Neural progenitor cell (in vitro differentiated cells): ENCODE measurements around the gene PTPN23. TPM values are rescaled to one million over a fixed set of nuclear protein-coding genes. Genes with fewer than 3 reads are reported as not detected.
A peak's percentile ranks its signal among the peaks of the same experiment; 100 is the strongest.

ENCODE experiments used
- DNase-seq: peaks from one replicate; pipeline ENCODE4 v3.0.0-alpha.2; 2016; ENCODE audit warnings: low spot score
- H2AFZ ChIP-seq: fragments of 200-600 bp; sonication (generic); replicated peaks from 2 replicates; pipeline ENCODE4 v1.6.1; 2016; ENCODE audit warnings: antibody characterized with exemption
- H3F3A ChIP-seq: fragments of 200-600 bp; sonication (generic); 2 replicates; pipeline ENCODE4 v1.6.1; 2016; ENCODE audit warnings: antibody characterized with exemption, low read depth
- H3K27ac ChIP-seq: fragments of 200-600 bp; sonication (generic); 2 replicates; pipeline ENCODE4 v1.5.1; 2016; ENCODE audit warnings: mild to moderate bottlenecking
- H3K27me3 ChIP-seq: fragments of 200-600 bp; sonication (generic); 2 replicates; pipeline ENCODE4 v1.6.1; 2016; ENCODE audit warnings: mild to moderate bottlenecking, moderate library complexity
- H3K36me3 ChIP-seq: fragments of 200-600 bp; sonication (generic); 2 replicates; pipeline ENCODE4 v1.5.1; 2016
- H3K4me1 ChIP-seq: fragments of 200-600 bp; sonication (generic); 2 replicates; pipeline ENCODE4 v1.6.1; 2016; ENCODE audit warnings: mixed run types
- H3K4me2 ChIP-seq: fragments of 200-600 bp; sonication (generic); 2 replicates; pipeline ENCODE4 v1.6.1; 2016
- H3K4me3 ChIP-seq: fragments of 200-600 bp; sonication (generic); 2 replicates; pipeline ENCODE4 v1.5.1; 2016
- H3K79me2 ChIP-seq: fragments of 200-600 bp; sonication (generic); 2 replicates; pipeline ENCODE4 v1.6.1; 2016; ENCODE audit warnings: low read depth
- H3K9ac ChIP-seq: fragments of 200-600 bp; sonication (generic); 2 replicates; pipeline ENCODE4 v1.6.1; 2016
- H3K9me3 ChIP-seq: fragments of 200-600 bp; sonication (generic); 2 replicates; pipeline ENCODE4 v1.5.1; 2016; ENCODE audit warnings: low read depth
- H4K20me1 ChIP-seq: fragments of 200-600 bp; sonication (generic); 2 replicates; pipeline ENCODE4 v1.6.1; 2016; ENCODE audit warnings: low read depth
- H3K27ac Mint-ChIP-seq: 3 replicates; pipeline ENCODE4 v1.8.0; 2021; ENCODE audit warnings: mixed read lengths
- H3K27me3 Mint-ChIP-seq: 2 replicates; pipeline ENCODE4 v1.8.0; 2022; ENCODE audit warnings: low read depth, mild to moderate bottlenecking, inconsistent platforms, moderate library complexity, mixed read lengths; ENCODE audit not compliant: insufficient read depth
- H3K36me3 Mint-ChIP-seq: 3 replicates; pipeline ENCODE4 v1.8.0; 2021; ENCODE audit warnings: mixed read lengths
- H3K4me1 Mint-ChIP-seq: 3 replicates; pipeline ENCODE4 v1.8.0; 2021; ENCODE audit warnings: mixed read lengths
- H3K4me3 Mint-ChIP-seq: 3 replicates; pipeline ENCODE4 v1.8.0; 2021; ENCODE audit warnings: mild to moderate bottlenecking, moderate library complexity, mixed read lengths
- H3K9me3 Mint-ChIP-seq: 3 replicates; pipeline ENCODE4 v1.8.0; 2020; ENCODE audit warnings: mixed read lengths
- CTCF ChIP-seq: fragments of 200-600 bp; sonication (generic); IDR thresholded peaks from 2 replicates; pipeline ENCODE4 v1.5.1; 2017; ENCODE audit warnings: antibody characterized with exemption, mild to moderate bottlenecking
- EZH2 ChIP-seq: fragments of 200-600 bp; sonication (generic); IDR thresholded peaks from 2 replicates; pipeline ENCODE4 v1.6.1; 2017; ENCODE audit warnings: antibody characterized with exemption, mild to moderate bottlenecking, moderate library complexity
- EZH2phosphoT487 ChIP-seq: fragments of 200-600 bp; sonication (generic); IDR thresholded peaks from 2 replicates; pipeline ENCODE4 v1.6.1; 2017; ENCODE audit warnings: antibody characterized with exemption
- total RNA-seq: library from RNA; depleted of rRNA; stranded (reverse); fragments of >200 nt; gene quantifications from 2 replicates; pipeline ENCODE4 v1.2.3, GENCODE V29; 2015; ENCODE audit warnings: low replicate concordance

PTPN23 gene
- total RNA-seq, 1 donor from 2014 or later: 3.4 TPM

GRCh38 chr3:47404431-47404876, 23.6 kb downstream of the PTPN23 start:
- peak overlapping the region; percentile 37 for H3K27ac ChIP-seq

GRCh38 chr3:47404955-47405790, 24.4 kb downstream of the PTPN23 start:
- Histone ChIP-seq H3K4me2 (no peak overlapping the region), H3K27me3 (no peaks in the 10 kb centered on the region), H3K36me3 (no peaks in the 10 kb centered on the region), H3K79me2 (no peaks in the 10 kb centered on the region), H3F3A (no peaks in the 10 kb centered on the region), H2AFZ (no peak overlapping the region), H3K9ac (no peak overlapping the region), H3K4me3 (no peak overlapping the region), H3K4me1 (peaks cover 9% of the 10 kb centered on the region), H3K9me3 (no peaks in the 10 kb centered on the region), H4K20me1 (peaks cover 17% of the 10 kb centered on the region), H3K27ac (peak overlapping the region; percentile 37)
- Mint-ChIP-seq H3K27ac (peak overlapping the region; percentile 79), H3K36me3 (peaks cover 2% of the 10 kb centered on the region), H3K9me3 (no peaks in the 10 kb centered on the region), H3K27me3 (peaks cover 12% of the 10 kb centered on the region), H3K4me3 (no peak overlapping the region), H3K4me1 (peaks cover 1% of the 10 kb centered on the region)
- DNase-seq: no peak
- TF ChIP-seq EZH2: no peak
- TF ChIP-seq CTCF: no peak

More at GRCh38 chr3:47404431-47404876, 23.6 kb downstream of the PTPN23 start:
- peaks cover 19% of the 10 kb centered on the region for H4K20me1 ChIP-seq
- no peaks in the 10 kb centered on the region for H3K9me3 ChIP-seq
- H3K27ac Mint-ChIP-seq: no peak overlapping the region
- peaks cover 2% of the 10 kb centered on the region for H3K36me3 Mint-ChIP-seq
- H3K4me1 ChIP-seq: peaks cover 12% of the 10 kb centered on the region
- no peaks in the 10 kb centered on the region for H3F3A ChIP-seq
- no peaks in the 10 kb centered on the region for H3K27me3 ChIP-seq
- DNase-seq: no peak
- H3K79me2 ChIP-seq: no peaks in the 10 kb centered on the region
- no peak overlapping the region for H3K9ac ChIP-seq
- H2AFZ ChIP-seq: no peak overlapping the region
- no peak for TF ChIP-seq EZH2phosphoT487
- TF ChIP-seq EZH2: no peak
- no peak for TF ChIP-seq CTCF
- H3K36me3 ChIP-seq: no peaks in the 10 kb centered on the region
- no peaks in the 10 kb centered on the region for H3K9me3 Mint-ChIP-seq
- no peak overlapping the region for H3K4me3 ChIP-seq
- H3K27me3 Mint-ChIP-seq: peaks cover 12% of the 10 kb centered on the region
- H3K4me1 Mint-ChIP-seq: peaks cover 2% of the 10 kb centered on the region
- H3K4me3 Mint-ChIP-seq: no peak overlapping the region
- H3K4me2 ChIP-seq: no peak overlapping the region

- Histone ChIP-seq H3K36me3 (no peaks in the 10 kb centered on the region), H4K20me1 (peaks cover 13% of the 10 kb centered on the region), H3K4me2 (no peak overlapping the region), H3K9me3 (no peaks in the 10 kb centered on the region), H3K9ac (no peak overlapping the region), H3K27ac (no peak overlapping the region), H3K4me1 (peaks cover 8% of the 10 kb centered on the region), H3F3A (no peaks in the 10 kb centered on the region), H3K4me3 (no peak overlapping the region), H2AFZ (no peak overlapping the region), H3K79me2 (no peaks in the 10 kb centered on the region), H3K27me3 (no peaks in the 10 kb centered on the region)
- H3K27me3 Mint-ChIP-seq: peaks cover 12% of the 10 kb centered on the region
- no peaks in the 10 kb centered on the region for H3K4me1 Mint-ChIP-seq
- no peaks in the 10 kb centered on the region for H3K9me3 Mint-ChIP-seq
- H3K36me3 Mint-ChIP-seq: peaks cover 2% of the 10 kb centered on the region
- DNase-seq: no peak
- TF ChIP-seq EZH2phosphoT487 (no peak), EZH2 (no peak), CTCF (no peak)
- no peak overlapping the region for H3K4me3 Mint-ChIP-seq
- no peak overlapping the region for H3K27ac Mint-ChIP-seq
Observed at GRCh38 chr3:47405820-47406761, 25.3 kb downstream of the PTPN23 start.
